Natural killer cell treated with Interleukin-12 subunit alpha and Interleukin-12 subunit beta and Interleukin-15 and Interleukin-18, amount 100 ng/mL, for 72 hours (primary cell): Measurements from ENCODE around the gene AGPAT1. TPM values are rescaled to one million over a fixed set of nuclear protein-coding genes. Genes with fewer than 3 reads are reported as not detected.
A peak's percentile ranks its signal among the peaks of the same experiment; 100 is the strongest.

Source experiments
- ATAC-seq, 2 donors: fragments of 150-1000 bp; cut with Tn5 transposase in 1 of 2; sonication (Bioruptor Pico), chemical (Tn5 transposase) in 1 of 2; 2 replicates each; pipeline ENCODE4 v1.10.0; 2021
- DNase-seq: peaks from one replicate; pipeline ENCODE4 v3.0.0; 2022; ENCODE audit warnings: low spot score
- H3K27ac Mint-ChIP-seq, 2 donors: 1 replicate in 1 of 2; 2 replicates in 1 of 2; pipeline ENCODE4 v1.8.0; 2022; ENCODE audit warnings: mixed read lengths in 2 of 2, mild to moderate bottlenecking in 1 of 2, moderate library complexity in 1 of 2
- H3K27me3 Mint-ChIP-seq, 2 donors: 1 replicate in 1 of 2; 2 replicates in 1 of 2; pipeline ENCODE4 v1.8.0; 2022; ENCODE audit warnings: mixed read lengths in 2 of 2
- H3K36me3 Mint-ChIP-seq: one replicate; pipeline ENCODE4 v1.8.0; 2022; ENCODE audit warnings: mixed read lengths
- H3K4me1 Mint-ChIP-seq, 2 donors: 1 replicate in 1 of 2; 2 replicates in 1 of 2; pipeline ENCODE4 v1.8.0; 2022; ENCODE audit warnings: low read depth in 2 of 2, mixed read lengths in 2 of 2, mild to moderate bottlenecking in 1 of 2
- H3K4me3 Mint-ChIP-seq: one replicate; pipeline ENCODE4 v1.8.0; 2022; ENCODE audit warnings: mixed read lengths
- H3K9me3 Mint-ChIP-seq: 2 replicates; pipeline ENCODE4 v1.8.0; 2022; ENCODE audit warnings: mixed read lengths
- total RNA-seq, 2 donors: library from RNA; stranded (reverse); gene quantifications; one replicate each; pipeline ENCODE4 v1.2.3, GENCODE V29; 2022

AGPAT1 gene
- total RNA-seq, 2 donors from 2014 or later, result 39.2 to 43.0 TPM

- peak; percentile 93 to 94 for ATAC-seq
These were observed 2.1 kb upstream of the AGPAT1 start, which contains the start of gene RNF5 for GRCh38 chr6:32177788-32178546. Gene RNF5 (plus strand): TSS chr6:32178405. CDS start chr6:32178512, 107 bp downstream.

GRCh38 chr6:32177183-32177787, 1.4 kb upstream of the AGPAT1 start:
- H3K9me3 Mint-ChIP-seq, result no peaks in the 10 kb centered on the region
- peak overlapping the region; percentile 92 to 95 for H3K27ac Mint-ChIP-seq
- peaks cover 56 to 61% of the 10 kb centered on the region in 2 donors for H3K4me1 Mint-ChIP-seq
- DNase-seq (no peak), ATAC-seq (no peak)
- peak overlapping the region; percentile 93 for H3K4me3 Mint-ChIP-seq
- no peaks in the 10 kb centered on the region for H3K27me3 Mint-ChIP-seq
- no peaks in the 10 kb centered on the region for H3K36me3 Mint-ChIP-seq

More at GRCh38 chr6:32177788-32178546, 2.1 kb upstream of the AGPAT1 start, which contains the start of gene RNF5:
- no peaks in the 10 kb centered on the region for H3K9me3 Mint-ChIP-seq
- DNase-seq, result peak; percentile 96
- H3K4me1 Mint-ChIP-seq, result peaks cover 54 to 61% of the 10 kb centered on the region in 2 donors
- peak within 1 kb of the TSS; percentile 93 for H3K4me3 Mint-ChIP-seq
- no peaks in the 10 kb centered on the region for H3K36me3 Mint-ChIP-seq
- H3K27ac Mint-ChIP-seq, result peak within 1 kb of the TSS; percentile 92 to 95
- no peaks in the 10 kb centered on the region for H3K27me3 Mint-ChIP-seq

- peaks cover 56 to 61% of the 10 kb centered on the region in 2 donors for H3K4me1 Mint-ChIP-seq
- H3K36me3 Mint-ChIP-seq, result no peaks in the 10 kb centered on the region
- DNase-seq, result peak; percentile 22
These were observed 745 bp upstream of the AGPAT1 start for GRCh38 chr6:32176476-32177182.

GRCh38 chr6:32175322-32175710, 568 bp downstream of the AGPAT1 start:
- Mint-ChIP-seq H3K36me3 (no peaks in the 10 kb centered on the region), H3K4me1 (peaks cover 54 to 55% of the 10 kb centered on the region in 2 donors), H3K4me3 (peak overlapping the region; percentile 93), H3K9me3 (no peaks in the 10 kb centered on the region), H3K27me3 (no peaks in the 10 kb centered on the region), H3K27ac (peak overlapping the region; percentile 92 to 95)
- DNase-seq, result no peak
- no peak for ATAC-seq

More at GRCh38 chr6:32176476-32177182, 745 bp upstream of the AGPAT1 start:
- H3K4me3 Mint-ChIP-seq, result peak overlapping the region; percentile 93
- no peak for ATAC-seq
- H3K9me3 Mint-ChIP-seq, result no peaks in the 10 kb centered on the region
- no peaks in the 10 kb centered on the region for H3K27me3 Mint-ChIP-seq
- H3K27ac Mint-ChIP-seq, result peak overlapping the region; percentile 92 to 95

GRCh38 chr6:32174416-32174815, 1.5 kb downstream of the AGPAT1 start:
- no peak for ATAC-seq
- peak; percentile 2 for DNase-seq
- H3K27ac Mint-ChIP-seq, result peak overlapping the region in 1 of 2 donors; percentile 52
- peaks cover 55% of the 10 kb centered on the region in 2 donors for H3K4me1 Mint-ChIP-seq
- H3K4me3 Mint-ChIP-seq, result peak overlapping the region; percentile 56
- H3K9me3 Mint-ChIP-seq, result no peaks in the 10 kb centered on the region
- H3K36me3 Mint-ChIP-seq, result no peaks in the 10 kb centered on the region
- H3K27me3 Mint-ChIP-seq, result no peaks in the 10 kb centered on the region

- H3K27ac Mint-ChIP-seq, result no peak overlapping the region
- H3K4me1 Mint-ChIP-seq, result peaks cover 43 to 44% of the 10 kb centered on the region in 2 donors
- ATAC-seq, result no peak
- DNase-seq, result peak; percentile 5
- no peaks in the 10 kb centered on the region for H3K9me3 Mint-ChIP-seq
- no peak overlapping the region for H3K4me3 Mint-ChIP-seq
- H3K27me3 Mint-ChIP-seq, result no peaks in the 10 kb centered on the region
- no peaks in the 10 kb centered on the region for H3K36me3 Mint-ChIP-seq
These were observed 2.7 kb downstream of the AGPAT1 start for GRCh38 chr6:32173051-32173727.

GRCh38 chr6:32171234-32171633, 4.7 kb downstream of the AGPAT1 start:
- Mint-ChIP-seq H3K27ac (no peak overlapping the region), H3K4me3 (no peak overlapping the region), H3K9me3 (no peaks in the 10 kb centered on the region), H3K4me1 (peaks cover 24 to 29% of the 10 kb centered on the region in 2 donors), H3K36me3 (no peaks in the 10 kb centered on the region), H3K27me3 (no peaks in the 10 kb centered on the region)
- DNase-seq, result no peak
- no peak for ATAC-seq

- no peaks in the 10 kb centered on the region for H3K9me3 Mint-ChIP-seq
- DNase-seq (no peak), ATAC-seq (no peak)
- H3K27me3 Mint-ChIP-seq, result no peaks in the 10 kb centered on the region
- no peaks in the 10 kb centered on the region for H3K36me3 Mint-ChIP-seq
- no peak overlapping the region for H3K27ac Mint-ChIP-seq
- peaks cover 21 to 24% of the 10 kb centered on the region in 2 donors for H3K4me1 Mint-ChIP-seq
- no peak overlapping the region for H3K4me3 Mint-ChIP-seq
These were observed 5.6 kb downstream of the AGPAT1 start for GRCh38 chr6:32170294-32170693.

GRCh38 chr6:32168807-32169591, 6.9 kb downstream of the AGPAT1 start:
- Mint-ChIP-seq H3K4me3 (no peak overlapping the region), H3K4me1 (peaks cover 11 to 22% of the 10 kb centered on the region in 2 donors), H3K27ac (peak overlapping the region in 1 of 2 donors; percentile 48), H3K9me3 (no peaks in the 10 kb centered on the region), H3K36me3 (no peaks in the 10 kb centered on the region), H3K27me3 (no peaks in the 10 kb centered on the region)
- ATAC-seq (no peak), DNase-seq (no peak)

GRCh38 chr6:32168350-32168749, 7.5 kb downstream of the AGPAT1 start:
- peaks cover 5 to 16% of the 10 kb centered on the region in 2 donors for H3K4me1 Mint-ChIP-seq
- H3K36me3 Mint-ChIP-seq, result no peaks in the 10 kb centered on the region
- no peaks in the 10 kb centered on the region for H3K9me3 Mint-ChIP-seq
- peak overlapping the region in 1 of 2 donors; percentile 48 for H3K27ac Mint-ChIP-seq
- H3K27me3 Mint-ChIP-seq, result no peaks in the 10 kb centered on the region
- H3K4me3 Mint-ChIP-seq, result no peak overlapping the region
- ATAC-seq (no peak), DNase-seq (no peak)

GRCh38 chr6:32167761-32168262, 8.1 kb downstream of the AGPAT1 start:
- ATAC-seq (no peak), DNase-seq (no peak)
- peaks cover 5 to 15% of the 10 kb centered on the region in 2 donors for H3K4me1 Mint-ChIP-seq
- H3K36me3 Mint-ChIP-seq, result no peaks in the 10 kb centered on the region
- no peak overlapping the region for H3K27ac Mint-ChIP-seq
- H3K4me3 Mint-ChIP-seq, result no peak overlapping the region
- H3K27me3 Mint-ChIP-seq, result no peaks in the 10 kb centered on the region
- no peaks in the 10 kb centered on the region for H3K9me3 Mint-ChIP-seq

- no peaks in the 10 kb centered on the region for H3K36me3 Mint-ChIP-seq
- H3K4me3 Mint-ChIP-seq, result no peak overlapping the region
- H3K9me3 Mint-ChIP-seq, result no peaks in the 10 kb centered on the region
- ATAC-seq (no peak), DNase-seq (no peak)
- no peak overlapping the region for H3K27ac Mint-ChIP-seq
- H3K4me1 Mint-ChIP-seq, result peaks cover 5 to 12% of the 10 kb centered on the region in 2 donors
- H3K27me3 Mint-ChIP-seq, result no peaks in the 10 kb centered on the region
These were observed 8.6 kb downstream of the AGPAT1 start for GRCh38 chr6:32167154-32167760.
